A204.1 (cell line): ENCODE data around the gene ZSWIM5.
"Not testable (repeated sequence)": the region's sequence is repeated elsewhere in the genome, so short reads cannot be mapped to it uniquely, and the experiment has no call there.

Experiments
- FAIRE-seq: peaks from 2 replicates; lab custom pipeline; 2012; peaks lifted over from hg19 to GRCh38; lab: Jason Lieb, UNC

The ZSWIM5 gene

GRCh38 chr1:45084562-45084961 lies 121.8 kb downstream of the ZSWIM5 start:
- no peak for FAIRE-seq

- no peak for FAIRE-seq
Measured at GRCh38 chr1:45079533-45079932, 126.9 kb downstream of the ZSWIM5 start.

GRCh38 chr1:45076959-45077358 lies 129.4 kb downstream of the ZSWIM5 start:
- FAIRE-seq: not testable (repeated sequence)

- no peak for FAIRE-seq
Measured at GRCh38 chr1:45071567-45071966, 134.8 kb downstream of the ZSWIM5 start.

- FAIRE-seq: no peak
Measured at GRCh38 chr1:45067806-45068205, 138.6 kb downstream of the ZSWIM5 start.

GRCh38 chr1:45065083-45065482 lies 141.3 kb downstream of the ZSWIM5 start:
- FAIRE-seq: no peak

GRCh38 chr1:45062463-45062862 lies 143.9 kb downstream of the ZSWIM5 start:
- not testable (repeated sequence) for FAIRE-seq

- FAIRE-seq: no peak
Measured at GRCh38 chr1:45059829-45060228, 146.6 kb downstream of the ZSWIM5 start.

- FAIRE-seq: no peak
Measured at GRCh38 chr1:45057542-45057941, 148.9 kb downstream of the ZSWIM5 start.

- no peak for FAIRE-seq
Measured at GRCh38 chr1:45051005-45051772, 155.2 kb downstream of the ZSWIM5 start.

- no peak for FAIRE-seq
Measured at GRCh38 chr1:45047032-45047431, 159.4 kb downstream of the ZSWIM5 start.

- no peak for FAIRE-seq
Measured at GRCh38 chr1:45044916-45045315, 161.5 kb downstream of the ZSWIM5 start.

- FAIRE-seq: no peak
Measured at GRCh38 chr1:45043094-45043493, 163.3 kb downstream of the ZSWIM5 start.

- FAIRE-seq: no peak
Measured at GRCh38 chr1:45040297-45040696, 166.1 kb downstream of the ZSWIM5 start.

GRCh38 chr1:45038661-45039364 lies 167.6 kb downstream of the ZSWIM5 start:
- no peak for FAIRE-seq

GRCh38 chr1:45038240-45038639 lies 168.2 kb downstream of the ZSWIM5 start:
- FAIRE-seq: no peak

GRCh38 chr1:45037456-45037855 lies 168.9 kb downstream of the ZSWIM5 start:
- no peak for FAIRE-seq

- no peak for FAIRE-seq
Measured at GRCh38 chr1:45035631-45036301, 170.6 kb downstream of the ZSWIM5 start.

GRCh38 chr1:45033356-45033755 lies 173.0 kb downstream of the ZSWIM5 start:
- no peak for FAIRE-seq

- FAIRE-seq: no peak
Measured at GRCh38 chr1:45032837-45033236, 173.6 kb downstream of the ZSWIM5 start.

GRCh38 chr1:45026446-45026845 lies 180.0 kb downstream of the ZSWIM5 start:
- FAIRE-seq: no peak

- no peak for FAIRE-seq
Measured at GRCh38 chr1:45023663-45024062, 182.7 kb downstream of the ZSWIM5 start.

- FAIRE-seq: no peak
Measured at GRCh38 chr1:45018599-45019230, 187.7 kb downstream of the ZSWIM5 start.
